A673 (cell line): ENCODE results near the gene MYO1E. TPM values are rescaled to one million over a fixed set of nuclear protein-coding genes. Genes with fewer than 3 reads are reported as not detected.

Experiments used
- BruUV-seq: library from RNA; stranded (reverse); fragments of 400-500 nt; replicated peaks from 2 replicates; lab custom pipeline; 2021; lab: Mats Ljungman, UMichigan
- CTCF ChIA-PET: fragments of 300-600 bp; sonication (Branson Sonifier 250); formaldehyde crosslinking; loops from one replicate; lab custom pipeline; 2022; ENCODE audit warnings: antibody characterized with exemption; lab: Charles Lee
- POLR2A ChIA-PET: fragments of 300-600 bp; sonication (Branson Sonifier 250); formaldehyde crosslinking; loops from one replicate; lab custom pipeline; 2022; ENCODE audit warnings: antibody characterized with exemption; ENCODE audit not compliant: low non-redundant PET; lab: Charles Lee
- DNase-seq: peaks from one replicate; pipeline ENCODE4 v3.0.0-alpha.2; 2015; ENCODE audit warnings: low spot score
- H3K27ac ChIP-seq: fragments of 200-600 bp; sonication (generic); 2 replicates; pipeline ENCODE4 v1.5.1; 2016; ENCODE audit warnings: mixed run types, low read depth, mild to moderate bottlenecking, mixed read lengths, antibody characterized with exemption, low read length; ENCODE audit not compliant: poor library complexity, severe bottlenecking
- H3K27me3 ChIP-seq: fragments of 200-600 bp; sonication (generic); replicated peaks from 2 replicates; pipeline ENCODE4 v1.6.1; 2017; ENCODE audit warnings: mixed run types, low read depth, mild to moderate bottlenecking, mixed read lengths, antibody characterized with exemption, low read length; ENCODE audit not compliant: insufficient read depth, poor library complexity
- H3K36me3 ChIP-seq: fragments of 200-600 bp; sonication (generic); 2 replicates; pipeline ENCODE4 v1.6.1; 2016; ENCODE audit warnings: mixed run types, mild to moderate bottlenecking, mixed read lengths, antibody characterized with exemption, low read length; ENCODE audit not compliant: insufficient read depth, poor library complexity, severe bottlenecking
- H3K4me1 ChIP-seq: fragments of 200-600 bp; sonication (generic); 2 replicates; pipeline ENCODE4 v1.6.1; 2017; ENCODE audit warnings: mixed run types, mild to moderate bottlenecking, mixed read lengths, antibody characterized with exemption, low read length; ENCODE audit not compliant: insufficient read depth, poor library complexity, severe bottlenecking
- H3K4me3 ChIP-seq: fragments of 200-600 bp; sonication (generic); 2 replicates; pipeline ENCODE4 v1.5.1; 2016; ENCODE audit warnings: low read depth, mixed run types, mild to moderate bottlenecking, mixed read lengths, low read length; ENCODE audit not compliant: poor library complexity, severe bottlenecking
- H3K9me3 ChIP-seq: fragments of 200-600 bp; sonication (generic); 2 replicates; pipeline ENCODE4 v1.6.1; 2016; ENCODE audit warnings: mixed run types, low read depth, mild to moderate bottlenecking, mixed read lengths, antibody characterized with exemption, low read length; ENCODE audit not compliant: poor library complexity, severe bottlenecking
- CTCF ChIP-seq: fragments of 300-800, 200-600 bp; sonication (generic); conservative IDR thresholded peaks from 2 replicates; pipeline ENCODE4 v1.5.1; 2017; ENCODE audit warnings: low read depth, mild to moderate bottlenecking, antibody characterized with exemption, low read length, moderate library complexity, mixed read lengths
- EZH2 ChIP-seq: fragments of 200-600 bp; sonication (generic); IDR thresholded peaks from 2 replicates; pipeline ENCODE4 v1.6.1; 2017; ENCODE audit warnings: borderline replicate concordance, low read depth, mild to moderate bottlenecking, mixed read lengths, antibody characterized with exemption, low read length; ENCODE audit not compliant: poor library complexity, severe bottlenecking
- intact Hi-C: fragments of 100-400 bp; cut with micrococcal nuclease; formaldehyde crosslinking; loops from one replicate; pipeline ENCODE4 v1.10.0; 2022; ENCODE audit not compliant: unreplicated experiment
- total RNA-seq: library from RNA; stranded (reverse); gene quantifications from 2 replicates; pipeline ENCODE4 v1.2.3, GENCODE V29; 2021

Gene MYO1E
- total RNA-seq, 1 experiment from 2014 or later: 7.9 TPM

DNA sequence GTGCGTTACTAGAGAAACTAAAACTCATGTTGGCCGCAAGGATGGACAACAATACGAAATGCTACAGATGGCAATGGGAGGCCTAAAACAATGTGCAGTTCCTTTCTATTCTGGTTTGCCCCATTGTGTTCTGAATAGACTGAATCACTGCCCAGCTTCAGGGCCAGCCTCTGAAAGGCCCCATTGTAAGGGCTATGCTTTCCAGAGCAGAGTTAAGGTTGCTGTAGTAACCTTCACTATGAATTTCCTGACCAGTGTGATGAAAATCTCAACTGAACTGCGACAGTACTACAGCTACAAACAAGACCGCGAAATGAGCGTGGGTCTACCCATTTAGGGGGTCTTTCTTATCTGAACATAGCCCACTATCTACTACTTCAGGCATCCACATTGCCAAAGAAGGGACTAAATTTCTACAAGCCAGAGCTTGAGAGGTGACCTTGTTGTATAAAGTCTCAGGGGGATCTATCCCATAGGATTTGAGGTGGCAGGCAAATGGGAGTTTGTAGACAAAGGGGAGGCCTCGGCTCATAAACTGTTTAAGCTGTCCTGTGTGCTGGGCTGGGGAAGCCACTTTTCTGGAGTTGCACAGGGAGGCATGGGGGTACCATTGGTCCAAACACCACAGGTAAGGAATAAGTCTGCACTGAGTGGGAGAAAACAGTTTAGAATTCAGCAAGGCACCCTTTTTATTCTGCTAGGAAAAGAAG, 80.1 kb downstream of the MYO1E start:
- TF ChIP-seq CTCF (no peak), EZH2 (no peak)
- Histone ChIP-seq H3K27ac (no peak overlapping the region), H3K4me1 (peaks cover 10% of the 10 kb centered on the region), H3K36me3 (no peaks in the 10 kb centered on the region), H3K4me3 (no peak overlapping the region), H3K27me3 (no peaks in the 10 kb centered on the region), H3K9me3 (no peaks in the 10 kb centered on the region)
- DNase-seq: no peak
- ChIA-PET POLR2A (no interaction called here), CTCF (no interaction called here)
- intact Hi-C loops: no loop called here
- BruUV-seq: no TSS peak

GRCh38 chr15:59291213-59291549, 81.5 kb downstream of the MYO1E start:
- BruUV-seq: no TSS peak
- CTCF ChIA-PET: no interaction called here
- intact Hi-C loops: no loop called here
- Histone ChIP-seq H3K36me3 (no peaks in the 10 kb centered on the region), H3K9me3 (no peaks in the 10 kb centered on the region), H3K4me1 (peaks cover 10% of the 10 kb centered on the region), H3K27me3 (no peaks in the 10 kb centered on the region), H3K27ac (no peak overlapping the region), H3K4me3 (no peak overlapping the region)
- no peak for DNase-seq
- POLR2A ChIA-PET: no interaction called here
- TF ChIP-seq CTCF: no peak
- TF ChIP-seq EZH2: no peak

DNA sequence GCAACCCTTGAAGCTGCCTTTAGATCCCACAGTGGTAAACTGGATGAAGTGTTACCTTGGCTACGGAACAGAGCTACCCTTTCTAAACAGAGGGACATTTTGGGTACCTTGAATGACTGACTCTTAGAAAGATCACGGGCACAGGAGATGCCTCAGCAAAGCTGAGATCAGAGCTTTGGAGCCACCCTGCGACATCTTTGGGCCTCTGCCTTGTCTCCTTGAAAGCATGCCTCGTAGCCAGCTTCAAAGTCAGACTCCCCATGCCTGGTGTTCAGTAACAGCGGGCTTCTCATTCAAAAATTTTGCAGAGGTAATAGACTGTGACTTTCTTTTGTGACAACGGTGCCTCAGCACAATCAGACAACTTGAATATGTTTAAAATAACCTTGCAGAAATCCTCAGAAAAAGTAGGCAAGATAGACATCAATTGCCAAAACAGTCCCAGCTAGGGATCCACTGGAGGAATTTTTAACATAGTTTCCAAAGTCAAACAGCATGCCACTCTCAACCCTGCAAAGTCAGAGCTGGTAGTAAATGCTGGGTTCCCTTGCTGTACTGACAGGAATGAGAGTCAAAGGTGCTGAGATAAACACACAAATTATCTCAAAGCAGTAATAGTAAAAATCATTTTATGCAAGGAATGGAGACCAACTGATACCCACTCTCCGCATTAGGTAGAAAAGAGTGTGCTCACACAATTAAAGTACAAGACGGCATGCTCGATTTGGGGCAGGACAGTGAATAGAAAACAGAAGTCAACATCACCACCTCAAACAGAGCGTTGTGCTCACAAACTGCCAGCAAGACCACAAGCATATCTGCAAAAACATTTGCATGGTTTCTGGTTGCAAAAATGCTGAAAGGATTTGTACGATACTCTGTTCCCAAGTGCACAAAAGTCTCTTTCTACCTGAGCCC, 82.1 kb downstream of the MYO1E start:
- POLR2A ChIA-PET: no interaction called here
- TF ChIP-seq EZH2: no peak
- TF ChIP-seq CTCF: no peak
- H3K4me3 ChIP-seq: no peak overlapping the region
- H3K9me3 ChIP-seq: no peaks in the 10 kb centered on the region
- H3K27me3 ChIP-seq: no peaks in the 10 kb centered on the region
- H3K36me3 ChIP-seq: no peaks in the 10 kb centered on the region
- DNase-seq: no peak
- CTCF ChIA-PET: no interaction called here
- H3K4me1 ChIP-seq: peaks cover 4% of the 10 kb centered on the region
- intact Hi-C loops: no loop called here
- no peak overlapping the region for H3K27ac ChIP-seq
- no TSS peak for BruUV-seq
